PFSK-1 (cell line): ENCODE measurements around the gene SND1.

ENCODE experiments used
- POLR2AphosphoS5 ChIP-seq: IDR thresholded peaks from 2 replicates; pipeline ENCODE4 v1.6.1; 2012; ENCODE audit warnings: low read depth, mild to moderate bottlenecking, control low read depth, low read length, moderate library complexity
- SIN3A ChIP-seq: IDR thresholded peaks from 2 replicates; pipeline ENCODE4 v1.6.1; 2012; ENCODE audit warnings: mild to moderate bottlenecking, low read length, moderate library complexity, borderline replicate concordance; ENCODE audit not compliant: insufficient read depth

- TF ChIP-seq POLR2AphosphoS5 (no peak), SIN3A (no peak)
These were observed 139.6 kb downstream of the SND1 start for GRCh38 chr7:127791446-127792189.
